Sigmoid colon (tissue), 7 donors: Measurements from ENCODE around the gene KCNIP2. TPM values are rescaled to one million over a fixed set of nuclear protein-coding genes. Genes with fewer than 3 reads are reported as not detected.

ENCODE experiments used
- DNase-seq: peaks from one replicate; pipeline ENCODE4 v3.0.0-alpha.2; 2019
- H3K27ac ChIP-seq, 4 donors: fragments of 200-600 bp; sonication (generic); one replicate each; pipeline ENCODE4 v1.5.1; 2016 to 2019; ENCODE audit warnings: mild to moderate bottlenecking in 1 of 4
- H3K27me3 ChIP-seq, 3 donors: fragments of 200-600 bp; sonication (generic); one replicate each; pipeline ENCODE4 v1.5.1; 2019; ENCODE audit warnings: mild to moderate bottlenecking in 1 of 3
- H3K36me3 ChIP-seq, 4 donors: fragments of 200-600 bp; sonication (generic); one replicate each; pipeline ENCODE4 v1.5.1; 2016 to 2019
- H3K4me1 ChIP-seq, 4 donors: fragments of 200-600 bp; sonication (generic); one replicate each; pipeline ENCODE4 v1.5.1; 2017 to 2019
- H3K4me3 ChIP-seq, 4 donors: fragments of 200-600 bp; sonication (generic); one replicate each; pipeline ENCODE4 v1.5.1; 2017 to 2019; ENCODE audit warnings: mild to moderate bottlenecking in 2 of 4, moderate library complexity in 1 of 4
- H3K9me3 ChIP-seq, 4 donors: fragments of 200-600 bp in 3 of 4; sonication (generic) in 3 of 4; one replicate each; pipeline versions ENCODE4 v1.5.1 to v1.6.1; 2013 to 2019
- CTCF ChIP-seq, 4 experiments: fragments of 450-650 bp in 3 of 4; fragments of 200-600 bp in 1 of 4; IDR thresholded peaks; one replicate each; pipeline ENCODE4 v1.5.1; 2016 to 2019; ENCODE audit warnings: antibody characterized with exemption in 4 of 4, mild to moderate bottlenecking in 3 of 4, moderate library complexity in 2 of 4
- EP300 ChIP-seq, 4 donors: sonication (generic); formaldehyde crosslinking; IDR thresholded peaks; one replicate each; pipeline ENCODE4 v1.6.1; 2017; ENCODE audit warnings: antibody characterized with exemption in 4 of 4
- POLR2A ChIP-seq, 2 donors: fragments of 450-650 bp; IDR thresholded peaks; one replicate each; pipeline ENCODE4 v1.6.1; 2016; ENCODE audit warnings: antibody characterized with exemption in 2 of 2, mild to moderate bottlenecking in 2 of 2, moderate library complexity in 2 of 2
- POLR2AphosphoS5 ChIP-seq, 4 donors: sonication (generic); formaldehyde crosslinking; IDR thresholded peaks; one replicate each; pipeline ENCODE4 v1.6.1; 2017; ENCODE audit warnings: antibody characterized with exemption in 4 of 4
- WGBS, 2 donors: extraction: QIAGEN DNeasy Blood & Tissue Kit; methylation state at CpG; one replicate each; pipeline ENCODE4 v1.1.7; 2013; 5-methylcytosine and 5-hydroxymethylcytosine counted together
- intact Hi-C: fragments of 100-400 bp; cut with DNase I; formaldehyde crosslinking; loops from one replicate; pipeline ENCODE4 v1.15.1; 2023
- polyA plus RNA-seq, 3 donors: library from polyadenylated mRNA; stranded (reverse); fragments of 200-250 nt; gene quantifications; one replicate each; pipeline ENCODE4 v1.2.3, GENCODE V29; 2013
- total RNA-seq, 4 donors: library from RNA; depleted of rRNA; stranded (reverse); fragments of >200 nt; gene quantifications; one replicate each; pipeline ENCODE4 v1.1.0, GENCODE V29; 2016
- donor health status: healthy with polysubstance abuse.
- donor health status: Bipolar disorder and iron deficiency.
- donor health status: healthy.

KCNIP2 gene
- total and polyA plus RNA-seq, 7 donors: 1.8 to 7.1 (median 3.3) TPM; not detected in 2

GRCh38 chr10:101814466-101815071, 29.0 kb downstream of the KCNIP2 start:
- WGBS, 2 donors: 71 to 81% methylated on average over 8 of the region's 8 CpGs
- Histone ChIP-seq H3K27me3 (no peaks in the 10 kb centered on the region), H3K4me1 (peaks cover 0 to 60% (median 53%) of the 10 kb centered on the region in 4 donors), H3K27ac (peak overlapping the region in 2 of 4 donors; percentile 30 to 98), H3K4me3 (peak overlapping the region in 3 of 4 donors; percentile 89 to 100 (median 96)), H3K36me3 (peaks cover 0 to 34% (median 11%) of the 10 kb centered on the region in 4 donors), H3K9me3 (no peaks in the 10 kb centered on the region)
- intact Hi-C loops: loop anchor here (5.0 kb wide), 2 partner anchors 32 to 303 kb away; partner anchors contain the start of gene NPM3
- TF ChIP-seq POLR2A (IDR thresholded peaks at IDR 0.05) (no peak), EP300 (IDR thresholded peaks at IDR 0.05) (no peak), CTCF (IDR thresholded peaks at IDR 0.05) (no peak), POLR2AphosphoS5 (IDR thresholded peaks at IDR 0.05) (no peak)
- DNase-seq: no peak

GRCh38 chr10:101812606-101813005, 31.0 kb downstream of the KCNIP2 start:
- peaks cover 0 to 51% (median 44%) of the 10 kb centered on the region in 4 donors for H3K4me1 ChIP-seq
- no peaks in the 10 kb centered on the region for H3K27me3 ChIP-seq
- TF ChIP-seq POLR2A (IDR thresholded peaks at IDR 0.05) (no peak), EP300 (IDR thresholded peaks at IDR 0.05) (no peak), CTCF (IDR thresholded peaks at IDR 0.05) (no peak), POLR2AphosphoS5 (IDR thresholded peaks at IDR 0.05) (no peak)
- H3K9me3 ChIP-seq: no peaks in the 10 kb centered on the region
- 77 to 86% methylated on average over 4 of the region's 4 CpGs for WGBS, 2 donors
- no peak for DNase-seq
- H3K36me3 ChIP-seq: peaks cover 6 to 54% (median 15%) of the 10 kb centered on the region in 4 donors
- intact Hi-C loops: no loop called here
- no peak overlapping the region for H3K4me3 ChIP-seq
- no peak overlapping the region for H3K27ac ChIP-seq

- TF ChIP-seq POLR2A (IDR thresholded peaks at IDR 0.05) (no peak), POLR2AphosphoS5 (IDR thresholded peaks at IDR 0.05) (no peak), EP300 (IDR thresholded peaks at IDR 0.05) (no peak)
- DNase-seq: no peak
- intact Hi-C loops: no loop called here
- Histone ChIP-seq H3K4me1 (peaks cover 0 to 17% (median 8%) of the 10 kb centered on the region in 4 donors), H3K36me3 (peaks cover 33 to 99% (median 41%) of the 10 kb centered on the region in 4 donors), H3K27ac (no peak overlapping the region), H3K4me3 (no peak overlapping the region), H3K27me3 (no peaks in the 10 kb centered on the region), H3K9me3 (no peaks in the 10 kb centered on the region)
- 91 to 95% methylated on average over 1 of the region's 1 CpG for WGBS, 2 donors
Observed at GRCh38 chr10:101807158-101807557, 36.4 kb downstream of the KCNIP2 start.

- Histone ChIP-seq H3K27ac (no peak overlapping the region), H3K36me3 (peaks cover 45 to 99% (median 54%) of the 10 kb centered on the region in 4 donors), H3K4me3 (no peak overlapping the region), H3K9me3 (no peaks in the 10 kb centered on the region), H3K4me1 (peaks cover 0 to 3% (median 0%) of the 10 kb centered on the region in 4 donors), H3K27me3 (no peaks in the 10 kb centered on the region)
- no peak for DNase-seq
- intact Hi-C loops: no loop called here
- TF ChIP-seq POLR2AphosphoS5 (IDR thresholded peaks at IDR 0.05) (no peak), EP300 (IDR thresholded peaks at IDR 0.05) (no peak), POLR2A (IDR thresholded peaks at IDR 0.05) (no peak), CTCF (IDR thresholded peaks at IDR 0.05) (no peak)
- 73 to 82% methylated on average over 4 of the region's 4 CpGs for WGBS, 2 donors
Observed at GRCh38 chr10:101803511-101803910, 40.1 kb downstream of the KCNIP2 start.

- intact Hi-C loops: no loop called here
- 79 to 85% methylated on average over 4 of the region's 4 CpGs for WGBS, 2 donors
- Histone ChIP-seq H3K27ac (no peak overlapping the region), H3K9me3 (no peaks in the 10 kb centered on the region), H3K36me3 (peaks cover 55 to 100% (median 79%) of the 10 kb centered on the region in 4 donors), H3K4me3 (no peak overlapping the region), H3K4me1 (peaks cover 0 to 3% (median 0%) of the 10 kb centered on the region in 4 donors), H3K27me3 (no peaks in the 10 kb centered on the region)
- TF ChIP-seq CTCF (IDR thresholded peaks at IDR 0.05): no peak
- TF ChIP-seq POLR2AphosphoS5 (IDR thresholded peaks at IDR 0.05): no peak
- no peak for TF ChIP-seq POLR2A (IDR thresholded peaks at IDR 0.05)
- TF ChIP-seq EP300 (IDR thresholded peaks at IDR 0.05): no peak
- DNase-seq: no peak
Observed at GRCh38 chr10:101797403-101798059, 46.1 kb downstream of the KCNIP2 start.
